ENCODE results near the gene ELAVL1.
"Not testable (repeated sequence)": the region's sequence is repeated elsewhere in the genome, so short reads cannot be mapped to it uniquely, and the experiment has no call there.

ELAVL1 gene

GRCh38 chr19:7920519-7921301, 84.7 kb downstream of the ELAVL1 start:
- peak; percentile 100 for DNase-seq

GRCh38 chr19:7919610-7920518, 85.6 kb downstream of the ELAVL1 start, which contains the start of gene SNAPC2:
SNAPC2 (plus strand) TSS chr19:7920338; CDS start chr19:7920367, 29 bp downstream.
- DNase-seq: peak; percentile 94

DNA sequence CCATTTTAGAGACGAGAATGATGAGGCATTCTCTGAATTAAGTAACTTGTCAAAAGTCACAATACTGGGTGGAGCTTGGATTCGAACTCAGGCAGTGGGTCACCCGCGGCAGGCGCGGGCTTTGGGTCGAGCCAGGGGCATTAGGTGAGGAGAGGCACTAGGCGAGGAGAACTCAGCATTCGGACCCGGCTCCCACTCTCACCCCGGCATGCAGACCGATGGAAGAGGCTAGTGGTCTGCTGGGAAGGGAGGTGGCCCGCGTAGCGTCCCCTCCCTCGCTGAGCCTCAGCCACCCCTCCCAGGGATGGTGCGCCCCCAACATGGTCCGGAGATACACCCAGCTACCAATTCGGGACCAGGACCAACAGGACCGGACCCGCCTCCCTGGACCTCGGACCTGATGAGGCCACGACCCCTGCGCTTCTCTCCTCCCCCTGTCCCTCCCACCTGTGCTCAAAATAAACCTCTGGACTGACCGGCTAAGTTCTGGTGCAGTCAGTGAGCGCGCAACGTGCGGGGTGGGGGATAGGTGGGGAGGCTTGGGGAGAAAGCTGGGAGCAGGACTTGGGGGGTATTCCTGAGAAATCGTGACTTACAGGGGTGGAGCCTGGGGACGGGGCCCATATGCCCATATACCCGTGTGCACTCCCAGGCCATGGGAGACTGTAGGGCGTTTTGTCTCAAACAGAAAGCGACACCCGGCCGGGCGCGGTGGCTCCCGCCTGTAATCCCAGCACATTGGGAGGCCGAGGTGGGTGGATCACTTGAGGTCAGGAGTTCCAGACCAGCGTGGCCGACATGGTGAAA, 86.6 kb downstream of the ELAVL1 start:
- no peak for DNase-seq

DNA sequence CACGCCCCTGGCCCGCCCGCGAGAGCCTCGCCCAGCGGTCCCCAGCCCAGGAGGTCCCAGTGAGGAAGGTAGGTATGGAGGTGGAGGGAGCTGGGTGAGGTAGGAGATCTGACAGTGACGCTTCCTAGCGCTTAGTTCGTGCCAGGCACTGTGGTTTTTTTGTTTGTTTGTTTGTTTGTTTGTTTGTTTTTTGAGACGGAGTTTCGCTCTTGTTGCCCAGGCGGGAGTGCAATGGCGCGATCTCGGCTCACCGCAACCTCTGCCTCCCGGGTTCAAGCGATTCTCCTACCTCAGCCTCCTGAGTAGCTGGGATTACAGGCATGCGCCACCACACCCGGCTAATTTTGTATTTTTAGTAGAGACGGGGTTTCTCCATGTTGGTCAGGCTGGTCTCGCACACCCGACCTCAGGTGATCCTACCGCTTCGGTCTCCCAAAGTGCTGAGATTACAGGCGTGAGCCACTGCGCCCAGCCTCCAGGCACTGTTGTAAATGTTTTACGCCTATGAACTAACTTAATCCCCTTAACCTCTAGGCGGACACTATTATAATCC, 87.3 kb downstream of the ELAVL1 start:
- not testable (repeated sequence) for DNase-seq

GRCh38 chr19:7917267-7918061, 88.0 kb downstream of the ELAVL1 start:
- peak; percentile 45 for DNase-seq

GRCh38 chr19:7916955-7917266, 88.5 kb downstream of the ELAVL1 start:
- no peak for DNase-seq

DNA sequence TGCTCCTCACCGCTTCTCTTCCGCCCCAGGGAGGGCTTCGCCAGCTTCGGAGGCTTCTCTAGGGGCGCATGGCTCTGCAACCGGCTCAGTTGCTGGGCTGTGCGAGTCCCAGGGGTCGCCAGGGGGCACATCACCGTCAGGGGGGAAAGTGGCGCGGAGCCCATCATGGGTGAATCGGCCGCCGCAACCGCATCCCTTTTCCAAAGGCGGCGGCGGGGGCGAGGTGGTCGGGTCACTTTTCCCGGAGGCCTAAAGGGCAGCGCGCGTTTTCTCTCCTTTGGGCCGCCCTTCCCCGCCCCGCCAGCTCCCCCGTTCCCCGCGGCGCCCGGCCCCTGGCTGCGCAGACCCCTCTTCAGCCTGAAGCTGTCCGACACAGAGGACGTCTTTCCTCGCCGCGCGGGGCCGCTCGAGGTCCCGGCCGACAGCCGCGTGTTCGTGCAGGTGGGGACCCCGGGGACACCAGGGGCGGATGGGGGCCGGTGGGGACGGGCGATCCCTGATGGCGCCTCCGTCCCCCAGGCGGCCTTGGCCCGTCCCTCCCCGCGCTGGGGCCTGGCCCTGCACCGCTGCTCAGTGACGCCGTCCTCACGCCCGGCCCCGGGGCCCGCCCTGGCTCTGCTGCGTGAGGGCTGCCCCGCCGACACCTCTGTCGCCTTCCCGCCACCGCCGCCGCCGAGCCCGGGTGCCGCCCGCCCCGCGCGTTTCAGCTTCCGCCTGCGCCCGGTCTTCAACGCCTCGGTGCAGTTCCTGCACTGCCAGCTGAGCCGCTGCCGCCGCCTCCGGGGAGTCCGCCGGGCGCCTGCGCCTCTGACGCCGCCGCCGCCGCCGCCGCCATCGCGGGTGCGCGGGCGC, 89.1 kb downstream of the ELAVL1 start:
- DNase-seq: no peak

- DNase-seq: no peak
Measured at GRCh38 chr19:7915250-7916102, 90.0 kb downstream of the ELAVL1 start.

DNA sequence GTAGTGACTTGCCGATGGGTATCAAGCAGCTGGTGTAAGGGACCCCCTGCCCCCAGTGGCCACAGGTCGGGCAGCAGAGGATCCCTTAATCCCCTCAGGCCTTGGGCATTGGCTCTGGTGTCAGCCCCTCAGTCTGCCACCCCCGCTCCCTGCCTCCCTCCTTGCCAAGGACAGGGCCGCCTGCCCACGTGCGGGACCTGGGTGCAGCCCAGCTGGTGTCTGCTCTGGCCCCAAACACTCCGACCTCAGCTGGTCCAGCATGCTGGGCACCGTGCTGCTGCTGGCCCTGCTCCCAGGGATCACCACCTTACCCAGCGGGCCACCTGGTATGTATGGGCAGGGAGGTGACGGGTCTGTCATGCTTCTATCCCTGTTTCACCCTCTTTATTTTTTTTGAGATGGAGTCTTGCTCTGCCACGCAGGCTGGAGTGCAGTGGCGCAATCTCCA, 90.8 kb downstream of the ELAVL1 start, which contains the start of gene TGFBR3L:
TSS of gene TGFBR3L (plus strand) at position 233 of the 448 bp plus-strand sequence.
- DNase-seq: no peak

GRCh38 chr19:7914099-7914498, 91.3 kb downstream of the ELAVL1 start:
- no peak for DNase-seq

DNA sequence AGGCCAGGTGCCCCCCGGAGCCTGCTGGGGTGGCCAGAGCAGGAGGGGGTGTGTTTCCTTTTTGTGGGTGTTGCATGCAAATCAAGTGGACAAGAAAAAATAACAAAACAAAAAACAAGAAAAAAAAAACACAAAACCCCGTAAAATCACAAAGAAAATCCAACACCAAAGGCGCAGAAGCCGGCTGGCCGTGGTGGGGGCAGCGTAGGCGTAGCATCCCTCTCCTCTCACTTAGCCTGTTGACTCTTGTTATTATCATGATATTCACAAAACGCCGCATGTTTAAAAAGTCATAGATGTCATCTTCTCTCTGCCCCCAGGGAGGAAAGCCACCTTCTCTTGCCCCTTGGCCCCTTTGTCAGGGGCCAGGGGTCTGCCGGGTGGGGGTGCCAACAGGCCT, 91.8 kb downstream of the ELAVL1 start:
- DNase-seq: no peak

DNA sequence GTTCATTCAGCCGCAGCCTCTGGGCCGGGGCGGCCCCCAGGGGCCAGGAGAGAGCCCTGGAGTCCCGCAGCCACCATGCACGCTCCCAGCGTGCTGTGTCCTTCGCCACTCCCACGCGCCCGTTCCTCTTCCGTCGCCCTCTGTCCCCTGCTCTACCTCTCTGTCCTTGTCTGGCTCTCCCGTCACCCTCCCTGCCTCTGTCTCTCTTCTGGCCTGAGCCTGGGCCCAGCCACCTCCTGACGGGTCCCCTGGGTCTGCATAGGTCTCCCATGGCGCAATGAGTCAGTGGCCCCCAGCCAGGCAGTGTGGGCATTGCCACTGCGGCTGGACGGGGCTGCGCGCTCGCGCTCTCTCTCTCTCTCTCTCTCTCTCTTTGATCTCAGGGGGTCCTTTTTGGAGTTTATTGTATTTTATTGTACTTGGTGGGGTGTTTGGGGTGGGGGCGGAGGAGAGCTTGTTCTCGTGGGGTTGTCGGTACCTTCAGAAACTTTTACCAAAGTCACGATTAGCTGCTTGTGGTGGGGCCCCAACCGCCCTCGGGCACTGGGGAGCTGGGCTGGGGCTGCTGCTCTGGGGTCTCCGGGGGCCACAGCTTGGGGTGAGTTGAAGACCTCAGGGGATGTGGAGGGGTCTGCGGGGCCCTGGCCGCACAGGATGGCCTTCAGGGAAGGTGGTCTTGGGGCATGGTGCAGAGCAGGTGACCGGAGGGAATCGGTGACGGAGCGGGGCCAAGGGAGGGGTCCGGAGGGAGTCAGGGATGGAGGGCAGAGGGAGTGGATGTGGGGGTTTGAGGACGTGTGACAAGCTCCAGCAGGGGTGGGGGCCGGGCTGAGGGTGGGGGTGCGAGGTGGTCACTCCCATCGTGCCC, 92.5 kb downstream of the ELAVL1 start:
- no peak for DNase-seq

DNA sequence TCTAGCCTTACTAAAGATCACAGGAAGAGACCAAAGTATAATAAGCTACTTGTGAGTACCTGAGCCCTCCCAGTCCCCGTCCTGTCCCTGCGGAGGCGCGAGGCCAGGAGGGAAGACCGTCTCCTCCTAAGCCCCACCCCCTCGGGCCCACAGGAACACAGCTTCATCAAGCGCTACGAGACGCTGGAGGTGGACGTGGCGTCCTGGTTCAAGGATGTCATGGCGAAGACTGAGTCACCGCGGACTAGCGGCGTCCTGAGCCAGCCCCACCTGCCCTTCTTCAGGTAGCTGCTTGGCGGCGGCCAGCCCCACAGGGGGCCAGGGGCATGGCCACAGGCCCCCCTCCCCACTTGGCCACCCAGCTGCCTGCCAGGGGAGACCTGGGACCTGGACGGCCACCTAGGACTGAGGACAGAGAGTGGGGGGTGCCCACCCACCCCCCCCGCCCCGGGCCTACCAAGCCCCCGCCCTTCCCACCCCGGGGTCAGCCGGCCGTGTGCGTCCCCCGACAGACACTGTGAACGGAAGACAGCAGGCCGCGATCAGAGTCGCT, 93.2 kb downstream of the ELAVL1 start:
- no peak for DNase-seq

DNA sequence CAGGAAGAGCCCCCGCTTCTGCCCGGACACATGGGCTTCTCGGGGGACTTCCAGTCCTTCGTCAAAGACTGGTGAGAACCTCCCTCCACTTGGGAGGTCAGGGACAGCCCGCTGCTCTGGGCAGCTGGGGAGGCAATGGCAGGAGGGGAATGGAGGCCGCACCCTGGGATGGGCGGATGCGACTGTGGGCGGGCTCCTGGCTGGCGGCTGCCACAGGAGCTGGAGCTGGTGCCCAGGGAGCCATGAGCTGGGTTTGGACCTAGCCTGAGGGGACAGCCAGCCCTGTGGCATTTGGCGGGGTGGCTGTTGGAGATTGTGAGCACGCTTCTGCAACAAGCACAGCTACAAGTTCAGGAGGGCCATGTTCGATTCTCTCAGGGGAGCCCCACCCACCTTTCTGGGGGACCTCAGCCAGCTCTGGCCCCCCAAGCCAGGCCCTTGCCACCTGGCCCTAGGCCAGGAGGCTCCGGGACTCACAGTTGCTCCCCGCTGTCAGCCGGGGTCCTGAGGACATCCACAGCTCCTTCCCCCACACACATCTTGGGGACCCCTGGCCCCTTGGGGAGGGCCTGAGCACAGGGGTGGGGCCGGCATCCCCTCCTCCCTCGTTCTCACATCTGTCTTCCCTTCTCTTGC, 93.8 kb downstream of the ELAVL1 start:
- DNase-seq: no peak

GRCh38 chr19:7910321-7911161, 94.9 kb downstream of the ELAVL1 start:
- DNase-seq: no peak

- DNase-seq: no peak
Measured at GRCh38 chr19:7909471-7910067, 95.9 kb downstream of the ELAVL1 start.

Measured in activated CD4-positive, alpha-beta T cell treated with anti-CD3 and anti-CD28 coated beads for 1 hour (primary cell).